NCI-H1694 treated with DMSO at 0.1 percent for 48 hours (cell line): Measurements from ENCODE around the gene PRSS56.
"Not testable (repeated sequence)": the region's sequence is repeated elsewhere in the genome, so short reads cannot be mapped to it uniquely, and the experiment has no call there.

Experiments
- DNase-seq: peaks from one replicate; lab custom pipeline; 2025; lab: John Stamatoyannopoulos, UW

Gene PRSS56

DNA sequence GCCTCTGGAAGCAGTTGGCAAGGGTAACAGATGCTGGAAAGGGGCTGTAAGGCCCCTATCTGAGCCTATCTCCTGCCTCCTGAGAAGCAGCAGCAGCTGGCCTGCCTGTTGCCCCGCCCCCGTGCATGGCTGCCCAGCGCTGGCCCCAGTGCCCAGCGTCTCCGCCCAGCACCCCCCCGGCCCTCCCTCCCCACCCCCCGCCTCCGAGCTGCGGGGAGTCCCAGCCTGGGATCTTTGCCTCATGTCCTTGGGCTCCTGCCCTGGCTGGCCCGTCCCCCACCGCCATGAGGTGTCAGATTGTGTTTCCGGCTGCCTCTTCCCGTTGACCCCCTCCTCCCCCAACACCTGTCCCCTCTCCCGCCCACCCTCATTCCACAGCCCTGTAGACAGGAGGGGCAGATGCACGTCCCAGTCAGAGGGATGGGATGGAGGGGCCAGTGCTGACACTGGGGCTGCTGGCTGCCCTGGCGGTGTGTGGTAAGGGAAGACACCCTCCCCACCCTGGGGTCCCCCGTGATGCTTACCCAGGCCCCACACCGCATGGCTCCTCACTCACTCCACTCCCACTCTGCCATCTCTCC is 5.7 kb downstream of the PRSS56 start, which contains the start of gene CHRND:
Gene CHRND, plus strand, starts transcription at position 370 of the 581 bp plus-strand sequence. Its CDS starts 56 bp downstream, at position 426.
- DNase-seq = no peak

DNA sequence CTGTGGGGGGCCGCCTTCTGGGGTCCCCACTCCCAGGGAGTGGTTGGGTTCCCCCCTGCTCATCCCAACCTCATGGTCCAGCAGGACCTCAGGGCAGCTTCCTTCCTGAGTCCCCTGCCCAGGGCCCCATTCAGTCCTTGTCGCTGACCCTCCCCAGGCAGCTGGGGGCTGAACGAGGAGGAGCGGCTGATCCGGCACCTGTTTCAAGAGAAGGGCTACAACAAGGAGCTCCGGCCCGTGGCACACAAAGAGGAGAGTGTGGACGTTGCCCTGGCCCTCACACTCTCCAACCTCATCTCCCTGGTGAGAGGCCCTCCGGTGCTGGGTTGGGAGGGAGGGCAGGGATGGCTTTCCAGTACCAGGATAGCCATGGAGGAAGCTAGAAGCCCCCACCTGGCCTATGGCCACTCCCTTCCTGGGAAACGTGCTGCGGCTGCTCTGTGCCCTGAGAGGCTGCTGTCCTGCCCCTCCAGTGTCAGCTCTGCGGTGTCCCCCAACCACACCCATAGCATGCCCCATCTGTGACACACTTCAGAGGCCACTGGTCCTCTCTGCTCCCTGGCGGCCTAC is 6.3 kb downstream of the PRSS56 start:
- DNase-seq = no peak

DNA sequence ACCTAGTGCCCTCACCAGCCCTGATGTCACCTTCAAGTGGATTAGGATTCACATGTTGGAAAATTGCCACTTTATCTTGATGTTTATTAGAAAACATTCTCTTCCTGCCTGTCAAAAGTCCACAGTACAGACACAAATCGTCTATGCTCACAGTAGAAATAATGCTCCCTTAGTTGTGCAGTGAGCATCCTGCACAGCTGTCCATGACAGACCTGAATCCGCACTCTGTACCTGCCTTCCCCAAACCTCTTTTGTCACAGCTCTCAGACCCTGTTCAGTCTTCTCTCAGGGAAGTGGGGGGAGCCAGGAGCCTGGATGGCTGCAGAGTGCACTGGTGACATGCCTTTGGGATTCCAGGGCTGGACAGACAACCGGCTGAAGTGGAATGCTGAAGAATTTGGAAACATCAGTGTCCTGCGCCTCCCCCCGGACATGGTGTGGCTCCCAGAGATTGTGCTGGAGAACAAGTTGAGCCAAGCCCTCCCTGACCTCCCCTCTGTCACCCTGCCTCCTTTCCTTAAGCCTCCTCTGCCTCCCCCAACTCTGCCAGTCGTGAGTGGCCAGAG is 7.8 kb downstream of the PRSS56 start:
- DNase-seq = no peak

DNA sequence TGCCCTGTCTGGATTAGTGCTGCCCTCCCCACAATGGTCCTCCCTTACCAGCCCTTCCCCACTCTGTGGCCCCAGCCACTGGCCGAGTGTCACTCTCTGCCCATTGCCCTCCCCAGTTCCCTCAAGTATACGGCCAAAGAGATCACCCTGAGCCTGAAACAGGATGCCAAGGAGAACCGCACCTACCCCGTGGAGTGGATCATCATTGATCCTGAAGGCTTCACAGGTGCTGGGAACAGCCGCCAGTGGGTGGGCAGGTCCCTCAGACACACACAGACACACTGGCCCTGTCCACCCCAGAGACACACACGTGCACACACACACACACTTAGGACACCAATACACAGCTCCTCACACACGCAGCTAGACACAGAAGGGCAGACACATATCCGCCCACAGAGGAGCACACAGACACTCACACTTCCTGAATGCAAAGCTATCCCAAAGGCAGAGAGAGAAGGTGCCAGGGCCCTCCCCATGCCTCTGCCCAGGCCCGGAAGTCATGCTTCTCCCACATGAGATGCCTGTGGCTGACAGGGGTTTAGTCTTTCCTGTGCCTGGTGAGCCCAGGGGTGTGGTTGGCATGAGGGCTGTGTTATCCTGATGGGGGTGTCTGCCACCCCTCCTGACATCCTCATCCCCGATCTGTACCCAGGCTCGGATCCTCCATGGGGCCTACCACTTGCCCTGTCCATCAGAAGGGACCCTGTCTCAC is 8.7 kb downstream of the PRSS56 start:
- DNase-seq = no peak

DNA sequence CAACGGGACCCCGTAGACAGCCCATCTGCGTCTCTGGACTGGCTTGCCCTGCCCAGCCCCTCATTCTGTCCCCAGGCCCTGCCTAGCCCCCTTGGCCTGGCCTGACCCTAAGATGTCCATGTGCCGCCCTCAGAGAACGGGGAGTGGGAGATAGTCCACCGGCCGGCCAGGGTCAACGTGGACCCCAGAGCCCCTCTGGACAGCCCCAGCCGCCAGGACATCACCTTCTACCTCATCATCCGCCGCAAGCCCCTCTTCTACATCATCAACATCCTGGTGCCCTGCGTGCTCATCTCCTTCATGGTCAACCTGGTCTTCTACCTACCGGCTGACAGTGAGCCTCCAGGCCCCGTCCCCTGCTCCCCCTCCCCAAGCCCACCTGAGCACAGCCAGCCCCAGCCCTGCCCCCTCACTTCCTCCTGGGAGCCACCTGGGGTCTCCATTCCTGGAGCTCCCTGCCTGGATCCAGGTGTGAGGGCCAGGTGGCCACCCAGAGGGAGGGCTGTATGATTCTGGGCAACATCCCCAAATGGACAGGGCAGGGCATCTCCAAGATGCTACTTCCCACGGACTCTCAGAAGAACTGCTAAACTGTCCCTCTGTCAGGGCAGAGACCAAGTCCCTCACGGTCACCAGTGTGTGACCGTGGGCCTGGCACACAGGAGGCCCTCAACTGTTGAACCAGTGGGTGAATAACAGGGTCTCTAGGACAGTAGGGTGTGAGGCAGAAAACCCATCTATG is 9.8 kb downstream of the PRSS56 start:
- DNase-seq = no peak

DNA sequence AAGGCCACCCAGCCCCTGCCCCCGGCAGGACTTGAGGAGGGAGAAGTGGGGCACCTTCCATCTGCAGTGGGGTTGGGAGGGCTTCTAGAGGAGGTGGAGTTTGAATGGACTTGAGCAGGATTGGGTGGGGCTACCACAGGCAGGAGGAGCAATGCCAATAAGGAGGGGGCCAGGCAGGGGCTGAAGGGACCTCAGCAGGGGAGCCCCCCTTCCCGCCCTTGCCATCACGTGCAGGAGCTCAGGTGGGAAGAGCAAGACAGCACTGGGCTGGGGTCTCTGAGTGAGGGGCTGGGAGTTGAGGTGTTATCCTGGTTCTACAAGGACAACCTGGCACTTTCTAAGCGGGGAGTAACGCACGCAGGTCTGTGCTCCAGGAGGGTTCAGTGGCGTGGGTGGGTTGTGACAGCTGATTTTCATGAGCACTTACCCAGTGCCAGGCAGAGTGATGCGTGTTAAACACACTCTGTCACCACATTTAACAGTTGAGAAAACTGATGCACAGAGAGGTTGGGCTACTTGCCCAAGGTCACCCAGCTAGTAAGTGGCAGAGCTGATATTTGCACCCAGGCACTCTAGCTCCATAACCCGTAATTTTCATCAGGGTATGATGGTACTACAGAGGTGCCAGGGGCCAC is 10.6 kb downstream of the PRSS56 start:
- no peak for DNase-seq

DNA sequence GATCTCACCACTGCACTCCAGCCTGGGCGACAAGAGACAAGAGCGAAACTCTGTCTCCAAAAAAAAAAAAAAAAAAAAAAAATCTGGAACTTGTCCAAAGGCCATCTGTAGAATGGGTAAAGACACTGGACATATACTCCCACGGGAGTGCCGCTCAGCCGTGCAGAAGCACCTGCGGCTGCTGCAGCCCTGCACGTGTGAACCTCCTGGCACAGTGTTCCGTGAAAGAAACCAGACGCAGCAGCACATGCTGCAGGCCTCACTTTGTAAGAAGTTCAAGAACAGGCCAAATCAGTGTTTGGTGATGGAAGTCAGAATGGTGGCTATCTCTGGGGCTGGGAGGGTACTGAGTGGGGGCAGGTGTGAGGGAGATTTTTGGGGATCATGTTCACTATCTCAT is 12.2 kb downstream of the PRSS56 start:
- DNase-seq = no peak

DNA sequence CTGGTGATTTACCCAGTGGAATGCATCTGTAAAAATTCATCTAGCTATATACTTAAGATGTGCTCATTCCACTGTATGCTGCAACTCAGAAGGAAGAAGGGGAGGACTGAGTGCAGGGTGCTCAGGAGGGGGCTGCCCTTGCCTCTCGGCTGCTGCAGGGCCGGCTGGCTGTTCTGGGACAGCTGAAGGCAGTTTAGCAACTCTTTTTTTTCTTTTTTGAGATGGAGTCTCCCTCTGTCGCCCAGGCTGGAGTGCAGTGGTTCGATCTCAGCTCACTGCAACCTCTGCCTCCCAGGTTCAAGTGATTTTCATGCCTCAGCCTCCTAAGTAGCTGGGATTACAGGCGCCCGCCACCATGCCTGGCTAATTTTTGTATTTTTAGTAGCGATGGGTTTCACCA is 12.6 kb downstream of the PRSS56 start:
- not testable (repeated sequence) for DNase-seq

DNA sequence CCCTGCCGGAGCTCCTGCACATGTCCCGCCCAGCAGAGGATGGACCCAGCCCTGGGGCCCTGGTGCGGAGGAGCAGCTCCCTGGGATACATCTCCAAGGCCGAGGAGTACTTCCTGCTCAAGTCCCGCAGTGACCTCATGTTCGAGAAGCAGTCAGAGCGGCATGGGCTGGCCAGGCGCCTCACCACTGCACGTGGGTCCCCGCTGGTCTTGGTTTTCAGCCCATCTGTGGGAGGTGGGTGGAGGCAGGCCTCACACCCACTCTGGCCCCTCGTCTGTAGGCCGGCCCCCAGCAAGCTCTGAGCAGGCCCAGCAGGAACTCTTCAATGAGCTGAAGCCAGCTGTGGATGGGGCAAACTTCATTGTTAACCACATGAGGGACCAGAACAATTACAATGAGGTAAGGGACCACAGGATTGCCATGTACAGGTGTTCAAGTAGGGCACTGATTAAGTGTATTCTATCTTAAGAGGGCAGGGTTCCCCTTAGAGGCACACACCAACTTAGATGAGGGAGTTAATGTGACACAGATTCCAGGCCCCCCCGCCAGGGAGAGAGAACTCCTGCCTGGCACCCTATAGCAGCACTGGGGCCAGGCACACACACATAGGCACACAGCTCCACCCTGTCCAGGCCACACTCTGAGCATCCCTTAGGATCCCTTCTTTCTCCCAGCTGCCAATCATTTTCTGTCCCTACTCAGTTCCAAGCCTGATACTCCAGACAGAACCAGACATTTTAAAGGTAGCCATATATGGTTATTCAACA is 13.9 kb downstream of the PRSS56 start:
- no peak for DNase-seq

DNA sequence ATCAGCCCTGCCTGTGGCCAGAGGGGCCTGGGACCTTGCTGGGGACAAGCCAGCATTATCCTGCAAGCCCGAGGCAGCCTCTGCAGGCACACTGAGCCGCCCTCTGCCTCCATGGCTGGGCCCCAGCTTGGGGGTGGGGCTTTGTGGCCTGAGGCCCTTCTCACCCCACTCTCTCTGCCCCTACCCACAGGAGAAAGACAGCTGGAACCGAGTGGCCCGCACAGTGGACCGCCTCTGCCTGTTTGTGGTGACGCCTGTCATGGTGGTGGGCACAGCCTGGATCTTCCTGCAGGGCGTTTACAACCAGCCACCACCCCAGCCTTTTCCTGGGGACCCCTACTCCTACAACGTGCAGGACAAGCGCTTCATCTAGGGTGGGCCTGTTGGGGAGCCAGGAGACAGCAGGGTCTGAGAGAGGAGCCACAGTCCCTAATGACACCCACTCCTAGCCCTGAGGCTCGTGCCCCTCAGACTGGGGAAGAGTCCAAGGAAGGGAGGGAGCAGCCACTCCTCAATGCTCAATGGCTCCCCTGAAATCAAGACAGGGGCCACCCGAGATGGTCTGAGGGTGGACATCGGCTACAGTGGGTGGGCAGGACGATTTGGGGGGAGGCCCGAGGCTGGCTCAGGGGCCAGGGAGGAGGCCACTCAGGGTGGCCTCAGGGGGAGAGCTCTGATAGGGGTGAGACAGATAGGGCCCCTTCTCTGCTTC is 14.9 kb downstream of the PRSS56 start:
- DNase-seq = no peak

DNA sequence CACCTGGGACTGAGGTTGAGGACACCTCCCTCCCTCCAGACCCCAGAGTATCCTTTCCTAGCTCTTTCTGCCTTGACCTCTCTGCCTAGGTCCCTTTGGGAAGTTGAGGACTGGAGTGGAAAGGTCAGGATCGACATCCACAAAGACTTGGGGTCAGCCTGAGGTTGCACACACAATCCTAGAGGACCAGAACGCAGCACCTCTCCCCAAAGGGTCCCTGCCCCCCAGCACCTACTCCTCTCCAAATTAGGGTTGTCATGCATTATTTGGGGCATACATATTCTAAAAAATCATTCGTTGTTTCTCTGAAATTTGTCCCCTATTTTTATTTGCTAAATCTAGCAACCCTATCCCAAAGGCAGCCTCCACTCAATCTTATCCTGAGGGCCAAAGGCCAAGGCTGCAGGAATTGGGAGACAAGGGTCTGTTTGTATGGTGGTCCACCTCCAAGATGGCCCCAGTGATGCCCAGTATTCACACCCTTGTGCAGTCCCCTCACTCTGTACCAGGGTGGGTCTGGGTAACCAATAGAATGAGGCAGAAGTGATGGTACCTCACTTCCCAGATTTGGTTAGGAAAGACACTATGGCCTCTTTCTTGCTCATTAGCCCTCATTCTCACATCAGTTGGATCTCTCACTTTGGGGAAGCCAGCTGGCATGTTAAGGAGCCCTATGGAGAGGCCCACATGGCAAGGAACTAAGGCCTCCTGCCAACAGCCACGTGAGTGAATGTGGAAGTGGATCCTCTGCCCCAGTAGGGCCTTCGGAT is 15.8 kb downstream of the PRSS56 start:
- DNase-seq = no peak

DNA sequence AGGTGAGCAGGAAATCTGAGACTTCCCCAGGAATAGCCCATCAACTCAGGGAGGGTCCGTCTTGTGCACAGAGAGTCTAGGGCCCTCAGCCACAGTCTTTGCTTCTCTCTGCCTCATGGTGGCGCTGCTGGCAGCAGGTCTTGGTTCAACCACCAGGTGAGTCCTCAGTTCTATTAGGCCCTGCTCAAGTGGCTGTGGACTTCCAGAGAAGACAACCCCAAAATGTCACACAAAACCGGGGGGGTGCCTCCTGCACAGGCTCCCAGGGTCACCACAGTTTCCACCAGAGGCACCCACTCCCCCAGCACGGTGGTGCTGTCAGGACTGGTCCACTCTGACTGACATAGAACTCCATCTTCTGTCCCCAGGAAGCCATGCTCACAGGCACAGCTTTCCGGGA is 16.9 kb downstream of the PRSS56 start:
- DNase-seq = no peak

DNA sequence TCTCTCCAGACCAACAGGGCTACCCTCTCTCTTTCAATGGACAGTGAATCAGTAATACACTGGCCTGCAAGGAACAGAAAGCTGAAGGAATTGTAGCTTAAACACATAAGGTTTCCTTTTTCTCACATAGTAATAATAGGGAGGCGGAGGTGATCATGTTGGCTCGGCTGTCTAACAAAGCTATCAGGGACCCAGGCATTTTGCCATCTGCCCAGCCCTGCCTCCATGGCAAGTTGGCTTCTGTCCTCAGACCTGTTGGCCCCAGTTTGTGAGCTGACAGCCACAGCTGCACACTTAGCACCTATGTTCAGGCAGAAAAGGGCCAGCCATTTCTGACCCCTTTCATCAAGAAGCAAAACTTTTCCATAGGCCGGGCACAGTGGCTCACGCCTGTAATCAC is 17.3 kb downstream of the PRSS56 start:
- no peak for DNase-seq

DNA sequence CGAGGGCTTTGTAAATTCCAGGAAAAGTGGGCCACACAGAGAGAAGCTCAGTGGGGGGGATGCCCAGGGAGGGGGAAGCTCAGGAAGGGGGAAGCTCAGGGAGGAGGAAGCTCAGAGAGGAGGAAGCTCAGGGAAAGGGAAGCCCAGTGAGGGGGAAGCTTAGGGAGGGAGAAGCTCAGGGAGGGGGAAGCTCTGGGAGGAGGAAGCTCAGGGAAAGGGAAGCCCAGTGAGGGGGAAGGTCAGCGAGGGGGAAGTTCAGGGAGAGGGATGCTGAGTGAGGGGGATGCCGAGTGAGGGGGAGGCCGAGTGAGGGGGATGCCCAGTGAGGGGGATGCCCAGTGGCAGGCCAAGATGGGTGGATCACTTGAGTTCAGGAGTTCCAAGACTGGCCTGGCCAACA is 18.5 kb downstream of the PRSS56 start:
- DNase-seq = no peak

DNA sequence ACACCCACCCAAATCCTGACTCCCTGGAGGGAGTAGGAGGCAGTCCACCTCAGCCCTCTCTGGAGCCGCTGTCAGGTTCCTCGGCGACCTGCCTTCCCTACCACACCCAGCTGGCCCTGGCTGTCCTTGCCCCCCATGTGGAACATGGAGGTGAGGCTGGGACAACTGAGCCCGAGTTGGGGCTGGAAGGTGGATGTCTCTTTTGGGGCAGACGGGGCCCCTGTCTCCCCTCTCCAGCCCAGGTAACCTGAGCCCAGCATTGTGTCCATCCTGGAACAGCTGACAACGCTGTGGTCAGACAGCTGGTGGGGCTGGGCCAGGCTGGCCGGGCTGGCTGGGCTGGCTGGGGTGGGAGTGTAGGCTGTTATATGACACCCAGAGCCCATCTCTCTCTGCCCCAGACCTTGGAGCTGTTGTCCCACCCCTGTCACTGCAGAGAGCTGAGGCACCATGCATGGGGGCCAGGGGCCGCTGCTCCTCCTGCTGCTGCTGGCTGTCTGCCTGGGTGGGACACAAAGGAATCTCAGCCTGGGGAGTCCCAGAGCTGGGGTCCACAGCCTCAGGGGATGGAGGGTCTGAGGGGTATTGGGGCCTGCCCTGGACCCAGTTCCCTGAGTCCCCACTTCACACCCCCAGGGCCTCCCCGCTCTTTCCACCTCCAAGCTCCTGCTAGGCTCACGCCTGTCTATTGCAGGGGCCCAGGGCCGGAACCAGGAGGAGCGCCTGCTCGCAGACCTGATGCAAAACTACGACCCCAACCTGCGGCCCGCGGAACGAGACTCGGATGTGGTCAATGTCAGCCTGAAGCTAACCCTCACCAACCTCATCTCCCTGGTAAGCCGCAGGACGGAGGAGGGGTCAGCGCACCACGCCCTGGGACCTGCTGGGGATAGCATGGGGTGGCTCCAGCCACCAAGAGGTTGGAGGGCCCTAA is 19.4 kb downstream of the PRSS56 start, which contains the start of gene CHRNG:
Gene CHRNG, plus strand, starts transcription at position 395 of the 934 bp plus-strand sequence. Its CDS starts 56 bp downstream, at position 451.
- DNase-seq = no peak

DNA sequence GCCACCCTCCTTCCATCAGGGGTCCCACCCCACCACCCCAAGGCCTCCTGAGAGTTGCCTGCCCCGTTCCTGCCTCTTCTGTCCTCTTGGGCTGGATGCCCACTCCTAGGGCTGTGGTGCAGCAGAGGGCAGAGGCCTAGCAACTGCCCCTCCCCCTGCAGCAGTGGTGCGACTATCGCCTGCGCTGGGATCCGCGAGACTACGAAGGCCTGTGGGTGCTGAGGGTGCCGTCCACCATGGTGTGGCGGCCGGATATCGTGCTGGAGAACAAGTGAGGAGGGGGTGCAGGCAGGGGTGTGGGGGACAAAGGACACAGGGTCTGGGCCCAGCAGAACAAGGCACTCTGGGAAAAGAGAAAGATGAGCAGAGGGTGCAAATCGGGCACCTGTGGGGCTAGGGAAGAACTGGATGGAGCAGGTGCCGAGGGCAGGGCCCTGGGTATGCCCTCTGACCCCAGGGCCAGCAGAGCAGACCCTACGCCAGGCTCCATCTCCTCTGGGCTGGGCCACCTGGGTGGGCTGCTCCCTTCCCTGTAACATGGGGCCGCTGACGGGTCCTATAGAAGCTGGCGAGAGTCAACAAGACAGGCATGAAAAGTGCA is 20.4 kb downstream of the PRSS56 start:
- no peak for DNase-seq

DNA sequence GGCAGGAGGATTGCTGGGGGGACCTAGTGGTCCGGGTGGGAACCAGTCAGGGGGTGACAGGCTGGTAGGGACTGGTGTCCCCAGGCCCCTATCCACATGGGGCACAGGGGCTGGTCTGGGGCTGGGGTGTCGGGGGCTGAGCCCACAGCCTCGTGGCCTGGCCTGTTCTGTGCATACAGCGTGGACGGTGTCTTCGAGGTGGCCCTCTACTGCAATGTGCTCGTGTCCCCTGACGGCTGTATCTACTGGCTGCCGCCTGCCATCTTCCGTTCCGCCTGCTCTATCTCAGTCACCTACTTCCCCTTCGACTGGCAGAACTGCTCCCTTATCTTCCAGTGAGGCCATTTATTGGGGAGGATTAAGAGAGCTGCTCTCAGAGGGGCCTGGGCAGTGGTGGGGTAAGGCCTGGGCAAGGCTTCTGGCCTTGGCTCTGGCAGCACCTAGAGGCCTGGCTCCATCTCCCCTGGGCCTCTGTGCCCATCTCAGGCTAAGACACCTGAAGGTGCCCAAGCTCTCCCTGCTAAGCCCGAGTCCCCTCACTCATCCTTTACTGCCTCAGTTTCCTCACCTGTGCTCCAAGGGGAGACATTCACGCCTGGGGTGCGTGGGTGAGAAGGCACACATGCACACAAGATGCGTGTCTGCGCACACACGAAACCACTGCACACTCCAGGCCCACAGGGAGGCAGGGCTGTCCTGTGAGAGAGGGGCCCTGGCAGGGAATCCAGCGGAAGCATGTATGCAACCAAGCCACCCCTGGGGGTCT is 21.2 kb downstream of the PRSS56 start:
- no peak for DNase-seq
